ENCODE data around the gene RAB22A.

GRCh38 chr20:58408603-58409246, 99.2 kb downstream of the RAB22A start:
- TF ChIP-seq CTCF (conservative IDR thresholded peaks at IDR 0.05 in 1 of 2, IDR thresholded peaks at IDR 0.05 in 1 of 2; ENCODE audit: extremely low read depth in 1 of 2, insufficient read depth in 1 of 2, low read depth in 1 of 2, low read length in 2 of 2) (no peak), EZH2 (IDR thresholded peaks at IDR 0.05; ENCODE audit: borderline replicate concordance, low read length) (no peak)

Data from mammary epithelial cell (primary cell).